ENCODE data around the gene DUSP15. TPM values are rescaled to one million over a fixed set of nuclear protein-coding genes. Genes with fewer than 3 reads are reported as not detected.
A peak's percentile ranks its signal among the peaks of the same experiment; 100 is the strongest.

Gene DUSP15
- polyA plus RNA-seq, 3 donors: not detected

DNA sequence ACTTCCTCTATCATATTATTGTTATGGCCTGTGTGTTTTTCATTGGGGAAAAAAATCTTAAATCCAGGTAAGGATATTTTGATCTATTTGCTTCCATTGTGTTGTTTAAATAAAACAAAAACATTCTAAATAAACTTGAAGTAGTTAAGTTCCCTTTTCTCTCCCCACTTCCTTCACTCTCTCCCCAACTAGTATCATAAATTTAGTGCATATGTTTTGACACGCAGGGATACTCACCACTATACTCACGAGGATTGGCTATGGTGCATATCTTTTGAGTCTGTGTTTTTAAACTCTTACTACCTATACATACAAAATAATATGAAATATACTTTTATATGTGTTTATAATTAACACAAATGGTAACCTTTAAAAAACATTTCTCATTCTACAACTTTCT, 5.3 kb upstream of the DUSP15 start:
- Histone ChIP-seq H4K20me1 (ENCODE audit: insufficient read depth, low read length) (no peaks in the 10 kb centered on the region), H3K36me3 (replicated peaks in 1 of 2; ENCODE audit: control insufficient read depth in 1 of 2, insufficient read depth in 2 of 2, low read length in 2 of 2) (no peaks in the 10 kb centered on the region), H3K79me2 (ENCODE audit: insufficient read depth, low read length) (no peaks in the 10 kb centered on the region), H3K4me2 (replicated peaks; ENCODE audit: extremely low read depth, low read length, poor library complexity, severe bottlenecking) (no peak overlapping the region), H2AFZ (ENCODE audit: insufficient read depth, low read depth, low read length, poor library complexity, severe bottlenecking) (no peak overlapping the region), H3K4me3 (replicated peaks in 1 of 3; ENCODE audit: low read depth in 2 of 3, low read length in 3 of 3) (no peak overlapping the region), H3K4me1 (ENCODE audit: control insufficient read depth in 1 of 2, insufficient read depth in 2 of 2, low read length in 2 of 2) (peaks cover 9 to 17% of the 10 kb centered on the region in 2 donors), H3K9ac (ENCODE audit: insufficient read depth, low read length, poor library complexity, severe bottlenecking) (no peak overlapping the region), H3K27me3 (ENCODE audit: control insufficient read depth in 2 of 2, insufficient read depth in 2 of 2, low read length in 2 of 2) (peaks cover 16 to 24% of the 10 kb centered on the region in 2 donors), H3K9me3 (replicated peaks in 1 of 2; ENCODE audit: control insufficient read depth in 1 of 2, insufficient read depth in 1 of 2, low read length in 2 of 2) (peaks cover 0 to 8% of the 10 kb centered on the region in 2 donors), H3K27ac (ENCODE audit: low read depth in 1 of 2, low read length in 2 of 2) (no peak overlapping the region)
- intact Hi-C loops (cut with micrococcal nuclease): loop anchor here in 1 of 2 donors (5.0 kb wide), 1 partner anchor 77 kb away; the partner anchor contains the start of gene PDRG1
- WGBS (ENCODE audit: insufficient coverage): no CpG with 5 or more reads among the region's 2 CpGs
- TF ChIP-seq CTCF (IDR thresholded peaks at IDR 0.05): no peak
- H3K36me3 Mint-ChIP-seq: peaks cover 4% of the 10 kb centered on the region in 2 donors
- peaks cover 0 to 6% (median 4%) of the 10 kb centered on the region in 7 donors for H3K9me3 Mint-ChIP-seq
- no peak overlapping the region for H3K4me3 Mint-ChIP-seq
- H3K4me1 Mint-ChIP-seq: peaks cover 22% of the 10 kb centered on the region
- DNase-seq: no peak
- no peak overlapping the region for H3K27ac Mint-ChIP-seq
- H3K27me3 Mint-ChIP-seq (ENCODE audit: low read depth in 3 of 3): peaks cover 24 to 33% (median 26%) of the 10 kb centered on the region in 3 donors

- peaks cover 9 to 15% of the 10 kb centered on the region in 2 donors for H3K4me1 ChIP-seq (ENCODE audit: control insufficient read depth in 1 of 2, insufficient read depth in 2 of 2, low read length in 2 of 2)
- H2AFZ ChIP-seq (ENCODE audit: insufficient read depth, low read depth, low read length, poor library complexity, severe bottlenecking): no peak overlapping the region
- Mint-ChIP-seq H3K27ac (no peak overlapping the region), H3K9me3 (peaks cover 0 to 13% (median 8%) of the 10 kb centered on the region in 7 donors), H3K4me3 (peak overlapping the region in 1 of 2 donors; percentile 37), H3K36me3 (peaks cover 8 to 9% of the 10 kb centered on the region in 2 donors), H3K27me3 (ENCODE audit: low read depth in 3 of 3) (peaks cover 35 to 51% (median 43%) of the 10 kb centered on the region in 3 donors), H3K4me1 (peaks cover 27% of the 10 kb centered on the region)
- H3K9ac ChIP-seq (ENCODE audit: insufficient read depth, low read length, poor library complexity, severe bottlenecking): no peak overlapping the region
- no peaks in the 10 kb centered on the region for H3K36me3 ChIP-seq (replicated peaks in 1 of 2; ENCODE audit: control insufficient read depth in 1 of 2, insufficient read depth in 2 of 2, low read length in 2 of 2)
- H3K9me3 ChIP-seq (replicated peaks in 1 of 2; ENCODE audit: control insufficient read depth in 1 of 2, insufficient read depth in 1 of 2, low read length in 2 of 2): peaks cover 0 to 18% of the 10 kb centered on the region in 2 donors
- no peak overlapping the region for H3K4me3 ChIP-seq (replicated peaks in 1 of 3; ENCODE audit: low read depth in 2 of 3, low read length in 3 of 3)
- WGBS (ENCODE audit: insufficient coverage): 67% methylated on average over 1 of the region's 6 CpGs
- intact Hi-C loops (cut with micrococcal nuclease): no loop called here
- no peak for DNase-seq
- peaks cover 28 to 42% of the 10 kb centered on the region in 2 donors for H3K27me3 ChIP-seq (ENCODE audit: control insufficient read depth in 2 of 2, insufficient read depth in 2 of 2, low read length in 2 of 2)
- H3K4me2 ChIP-seq (replicated peaks; ENCODE audit: extremely low read depth, low read length, poor library complexity, severe bottlenecking): no peak overlapping the region
- TF ChIP-seq CTCF (IDR thresholded peaks at IDR 0.05): no peak
- H3K27ac ChIP-seq (ENCODE audit: low read depth in 1 of 2, low read length in 2 of 2): no peak overlapping the region
- no peaks in the 10 kb centered on the region for H3K79me2 ChIP-seq (ENCODE audit: insufficient read depth, low read length)
- no peaks in the 10 kb centered on the region for H4K20me1 ChIP-seq (ENCODE audit: insufficient read depth, low read length)
These were observed 2.1 kb upstream of the DUSP15 start for GRCh38 chr20:31872406-31872805.

All from CD14-positive monocyte (primary cell).